Tibial nerve (tissue), 3 donors: Measurements from ENCODE around the gene CES5A.

Experiments used
- POLR2A ChIP-seq, 2 donors: fragments of 450-650 bp; IDR thresholded peaks; one replicate each; pipeline ENCODE4 v1.6.1; 2017; ENCODE audit warnings: antibody characterized with exemption in 2 of 2, mild to moderate bottlenecking in 2 of 2, moderate library complexity in 2 of 2
- TF ChIP-seq, protein P1 (sequence below), 5 experiments: fragments of 200-600 bp in 3 of 5; fragments of 450-650 bp in 2 of 5; sonication (generic) in 3 of 5; IDR thresholded peaks; one replicate each; pipeline ENCODE4 v1.5.1; 2016 to 2019; ENCODE audit warnings: antibody characterized with exemption in 5 of 5, mild to moderate bottlenecking in 3 of 5, moderate library complexity in 2 of 5

DNA sequence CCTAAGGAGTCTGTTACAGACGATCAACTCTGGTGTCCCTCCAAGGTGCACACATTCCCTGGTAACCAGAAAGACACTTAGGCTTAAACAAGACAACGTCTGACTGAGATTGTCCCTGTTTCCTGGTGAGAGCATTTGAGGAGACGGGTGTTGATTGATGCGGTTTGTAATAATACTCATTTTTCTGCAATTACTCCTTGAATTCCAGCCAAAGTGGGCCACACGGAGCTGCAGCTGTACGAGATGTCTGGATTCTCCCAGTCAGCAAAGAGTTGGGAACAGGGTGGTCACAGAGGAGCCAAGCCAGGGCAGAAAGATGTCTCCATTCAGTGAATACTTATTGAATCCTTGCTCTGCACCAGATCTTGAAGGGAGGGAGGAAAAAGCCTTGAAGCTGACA lies 30.9 kb upstream of the CES5A start:
- TF ChIP-seq, protein P1, sequence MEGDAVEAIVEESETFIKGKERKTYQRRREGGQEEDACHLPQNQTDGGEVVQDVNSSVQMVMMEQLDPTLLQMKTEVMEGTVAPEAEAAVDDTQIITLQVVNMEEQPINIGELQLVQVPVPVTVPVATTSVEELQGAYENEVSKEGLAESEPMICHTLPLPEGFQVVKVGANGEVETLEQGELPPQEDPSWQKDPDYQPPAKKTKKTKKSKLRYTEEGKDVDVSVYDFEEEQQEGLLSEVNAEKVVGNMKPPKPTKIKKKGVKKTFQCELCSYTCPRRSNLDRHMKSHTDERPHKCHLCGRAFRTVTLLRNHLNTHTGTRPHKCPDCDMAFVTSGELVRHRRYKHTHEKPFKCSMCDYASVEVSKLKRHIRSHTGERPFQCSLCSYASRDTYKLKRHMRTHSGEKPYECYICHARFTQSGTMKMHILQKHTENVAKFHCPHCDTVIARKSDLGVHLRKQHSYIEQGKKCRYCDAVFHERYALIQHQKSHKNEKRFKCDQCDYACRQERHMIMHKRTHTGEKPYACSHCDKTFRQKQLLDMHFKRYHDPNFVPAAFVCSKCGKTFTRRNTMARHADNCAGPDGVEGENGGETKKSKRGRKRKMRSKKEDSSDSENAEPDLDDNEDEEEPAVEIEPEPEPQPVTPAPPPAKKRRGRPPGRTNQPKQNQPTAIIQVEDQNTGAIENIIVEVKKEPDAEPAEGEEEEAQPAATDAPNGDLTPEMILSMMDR (IDR thresholded peaks at IDR 0.05) = no peak
- no peak for TF ChIP-seq POLR2A (IDR thresholded peaks at IDR 0.05)
